Mesenteric fat pad (tissue), 1 donor: ENCODE measurements around the gene NPY1R. TPM values are rescaled to one million over a fixed set of nuclear protein-coding genes. Genes with fewer than 3 reads are reported as not detected.

Source experiments
- DNase-seq: peaks from one replicate; pipeline ENCODE4 v3.0.0-alpha.2; 2020; ENCODE audit warnings: low spot score
- long read RNA-seq: library from polyadenylated mRNA; unstranded; transcript quantifications from one replicate; pipeline ENCODE4 v2.0.0, GENCODE V29; 2020
- total RNA-seq: library from RNA; stranded (reverse); fragmentation: NEBNext Ultra II Directional; extraction: Animal tissue kit (Norgen Biotek cat#: 25700); gene quantifications from one replicate; pipeline ENCODE4 v1.2.1, GENCODE V29; 2021
- donor health status: DM: yes; HTN: yes; CAD: no.

NPY1R gene
- total RNA-seq: 17.2 TPM
- long read RNA-seq, partial matches to known transcripts: 3 of 19 reads
- long read RNA-seq, other reads (novel, unspliced or antisense): 13 of 19 reads

DNA sequence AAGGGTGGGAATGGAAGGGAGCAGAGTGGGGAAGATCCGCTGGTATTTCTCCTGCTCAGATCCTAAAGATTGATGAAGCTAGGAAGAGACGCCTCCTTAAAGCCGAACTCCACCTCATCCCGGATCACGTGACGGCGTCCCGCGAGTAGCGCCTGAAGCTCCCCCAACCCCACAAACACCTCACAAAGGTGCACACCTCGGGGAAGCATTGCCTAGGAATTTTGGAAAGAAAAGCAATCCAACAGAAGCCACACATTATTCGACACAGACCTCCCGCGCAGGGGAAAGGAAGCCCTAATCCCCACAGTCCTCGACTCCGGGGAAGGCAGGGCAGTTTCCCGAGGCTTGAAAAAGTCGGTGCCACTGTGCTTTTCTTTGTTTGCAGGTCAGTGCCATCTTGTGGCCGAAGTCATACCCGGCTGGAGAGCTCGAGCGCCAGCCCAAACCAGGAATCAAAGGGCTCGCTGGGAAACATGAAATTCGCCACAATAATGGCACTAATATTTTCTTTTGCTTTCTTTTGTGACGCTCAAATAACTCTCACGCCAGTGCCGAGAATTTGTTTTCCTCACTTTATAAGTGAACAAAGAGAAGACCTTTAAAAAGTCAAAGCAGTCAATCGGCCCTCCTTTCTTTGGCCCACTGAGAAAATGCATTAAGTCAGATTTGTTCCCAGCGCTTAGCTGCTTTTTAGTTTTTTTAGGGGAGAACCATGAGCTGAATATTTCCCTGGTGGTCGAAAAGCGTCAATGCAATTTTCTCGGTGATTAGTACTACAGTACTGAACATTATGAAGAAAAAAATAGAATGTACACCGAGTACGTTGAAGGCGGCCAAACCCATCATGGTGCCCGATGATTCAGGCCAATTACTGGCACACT lies at the start of gene NPY1R:
TSS of gene NPY1R (minus strand) at position 71 of the 881 bp plus-strand sequence. CDS start 6,042 bp downstream, outside the sequence.
- DNase-seq: no peak

DNA sequence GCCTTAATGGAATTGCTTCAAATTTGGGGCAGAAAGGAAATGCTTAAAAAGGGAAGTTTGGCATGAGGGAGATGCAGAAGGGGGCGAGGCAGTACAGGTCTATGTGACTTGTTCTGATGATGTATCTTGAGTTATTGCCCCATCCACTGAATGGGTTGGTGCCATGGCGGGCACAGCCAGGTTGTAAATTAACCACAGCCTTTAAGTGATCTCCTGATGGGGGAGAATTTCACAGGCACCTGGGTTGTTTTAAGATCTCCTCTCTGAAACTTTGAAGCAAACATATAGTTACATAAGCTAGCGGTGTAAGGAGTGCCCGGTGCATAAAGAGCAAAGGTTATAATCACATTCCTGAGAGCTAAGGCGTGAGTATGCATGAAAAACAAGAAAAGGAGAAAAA lies 48.3 kb upstream of the NPY1R start:
- no peak for DNase-seq

GRCh38 chr4:163378661-163379060 lies 46.3 kb upstream of the NPY1R start:
- DNase-seq: no peak

DNA sequence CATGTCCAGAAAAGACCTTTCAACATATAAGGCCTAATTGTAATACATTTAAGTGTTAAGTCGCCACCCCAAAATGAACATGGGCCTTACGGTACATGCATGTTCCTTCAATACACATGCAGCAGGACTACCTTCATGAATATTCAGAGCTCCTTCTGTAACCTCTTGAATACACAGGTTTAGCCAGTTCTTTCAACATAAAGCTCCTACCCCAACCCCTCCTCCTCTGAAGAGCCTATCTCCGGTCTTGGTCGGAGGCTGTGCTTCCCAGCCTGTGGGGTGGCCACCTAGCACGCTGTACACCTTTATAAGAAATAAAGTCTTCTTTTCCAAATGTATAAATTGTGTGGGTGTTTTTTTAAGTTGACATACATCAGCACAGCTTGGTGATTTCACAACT lies 39.6 kb upstream of the NPY1R start:
- no peak for DNase-seq

- DNase-seq: no peak
Measured at GRCh38 chr4:163367651-163368050, 35.3 kb upstream of the NPY1R start.

GRCh38 chr4:163356104-163356503 lies 23.7 kb upstream of the NPY1R start:
- DNase-seq: no peak

DNA sequence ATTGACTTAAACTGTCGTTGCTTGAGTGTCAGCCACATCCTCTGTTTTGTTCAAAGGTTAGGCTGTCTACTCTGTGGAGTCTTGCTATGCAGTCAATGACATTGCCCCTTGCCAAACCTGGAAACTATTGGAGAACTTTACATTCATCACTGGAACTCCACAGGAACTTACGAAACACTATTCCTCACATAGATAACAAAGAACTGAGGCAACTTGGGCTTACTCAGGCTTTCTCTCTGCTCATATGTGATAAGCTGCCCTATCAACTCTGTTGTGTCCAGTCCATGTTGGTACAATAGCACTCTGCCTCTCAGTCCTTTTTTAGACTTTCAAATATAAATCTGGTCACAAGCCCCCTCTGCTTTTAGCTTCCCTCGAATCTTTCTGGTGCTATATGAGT lies 20.7 kb upstream of the NPY1R start:
- no peak for DNase-seq

DNA sequence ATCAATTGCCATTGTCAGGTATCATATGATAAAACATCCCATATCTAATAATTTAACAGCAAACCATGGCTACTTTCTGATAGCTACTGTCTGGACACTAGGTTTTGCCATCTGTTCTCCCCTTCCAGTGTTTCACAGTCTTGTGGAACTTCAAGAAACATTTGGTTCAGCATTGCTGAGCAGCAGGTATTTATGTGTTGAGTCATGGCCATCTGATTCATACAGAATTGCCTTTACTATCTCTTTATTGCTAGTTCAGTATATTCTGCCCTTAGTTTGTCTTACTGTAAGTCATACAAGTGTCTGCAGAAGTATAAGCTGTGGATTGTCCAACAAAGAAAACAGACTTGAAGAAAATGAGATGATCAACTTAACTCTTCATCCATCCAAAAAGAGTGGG lies 18.3 kb upstream of the NPY1R start:
- no peak for DNase-seq

DNA sequence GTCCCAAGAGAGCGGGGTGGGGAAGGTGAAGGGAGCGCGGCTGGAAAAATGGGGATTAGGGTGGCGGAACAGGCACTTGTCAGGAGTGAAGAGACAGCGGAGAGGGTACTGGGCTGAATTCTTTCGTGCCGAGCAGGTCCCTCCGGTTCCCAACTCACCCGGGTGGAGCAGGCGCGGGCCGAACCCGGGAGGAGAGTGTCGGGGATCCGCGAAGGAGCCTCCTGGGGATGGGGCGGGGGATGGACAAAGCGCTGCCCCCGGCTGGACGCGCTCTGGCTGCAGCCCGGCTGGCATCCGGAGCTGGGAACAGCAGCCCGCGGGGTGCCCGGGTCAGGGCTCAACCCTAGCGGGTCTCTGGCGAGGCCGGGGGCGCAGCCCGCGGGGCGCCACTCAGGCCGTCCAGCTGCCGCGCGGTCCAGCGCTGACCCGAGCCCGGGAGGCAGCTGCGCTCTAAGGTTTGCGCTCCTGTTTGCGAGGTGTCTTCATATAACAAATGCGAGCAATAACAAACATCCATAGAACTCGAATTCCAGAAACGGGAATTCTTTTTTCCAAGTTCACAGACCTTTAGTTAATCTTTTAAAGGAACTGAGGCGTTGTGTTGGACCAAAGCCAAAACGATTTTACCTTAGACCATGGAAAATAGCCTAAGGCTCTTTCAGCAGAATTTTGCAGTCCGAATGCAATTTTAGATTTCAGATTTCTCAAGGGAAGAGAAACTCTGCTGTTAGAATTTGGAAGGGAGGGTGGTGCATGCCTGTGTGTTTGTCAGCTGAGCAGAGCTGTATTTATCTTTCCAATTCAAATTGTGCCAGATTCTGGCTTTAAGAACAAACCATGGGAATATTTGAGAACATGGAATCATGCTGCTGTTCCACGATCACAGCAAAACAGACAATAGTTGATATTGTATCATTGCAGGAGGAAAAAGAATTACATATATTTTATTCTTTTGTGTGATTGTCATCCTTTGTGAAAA lies 12.0 kb upstream of the NPY1R start:
- DNase-seq: no peak

DNA sequence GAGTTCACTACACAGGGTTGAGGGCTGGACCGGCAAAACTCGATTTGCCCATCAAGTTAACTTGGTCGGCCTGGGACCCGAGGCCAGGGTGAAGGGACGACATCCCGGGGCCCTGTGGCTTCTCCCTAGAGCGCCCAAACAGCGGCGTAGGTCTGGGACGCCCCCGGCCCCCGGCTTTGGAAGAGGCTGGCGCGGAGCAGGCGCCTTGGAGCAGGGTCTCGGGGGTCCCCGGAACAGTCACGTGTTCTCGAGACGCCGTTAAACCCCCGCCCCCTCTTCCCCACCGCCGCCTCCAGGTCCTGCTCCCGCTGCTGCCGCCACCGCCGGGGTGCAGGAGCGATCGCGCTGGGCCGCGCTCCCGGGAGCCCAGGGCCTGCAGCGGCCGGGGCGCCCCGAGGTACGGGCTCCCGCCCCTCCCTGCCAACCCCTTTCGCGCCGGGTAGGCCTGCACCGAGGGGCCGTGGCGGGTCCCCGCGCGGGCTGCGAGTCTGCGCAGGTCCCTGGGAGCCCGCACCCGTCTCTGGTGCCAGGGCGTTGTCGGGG lies 11.3 kb upstream of the NPY1R start, which contains the start of gene NPY5R:
TSS of gene NPY5R (plus strand) at position 289 of the 543 bp plus-strand sequence. CDS start 6,382 bp downstream, outside the sequence.
- DNase-seq: no peak

- no peak for DNase-seq
Measured at GRCh38 chr4:163335384-163335783, 3.0 kb upstream of the NPY1R start.

GRCh38 chr4:163331629-163332376 lies 593 bp downstream of the NPY1R start:
- no peak for DNase-seq

DNA sequence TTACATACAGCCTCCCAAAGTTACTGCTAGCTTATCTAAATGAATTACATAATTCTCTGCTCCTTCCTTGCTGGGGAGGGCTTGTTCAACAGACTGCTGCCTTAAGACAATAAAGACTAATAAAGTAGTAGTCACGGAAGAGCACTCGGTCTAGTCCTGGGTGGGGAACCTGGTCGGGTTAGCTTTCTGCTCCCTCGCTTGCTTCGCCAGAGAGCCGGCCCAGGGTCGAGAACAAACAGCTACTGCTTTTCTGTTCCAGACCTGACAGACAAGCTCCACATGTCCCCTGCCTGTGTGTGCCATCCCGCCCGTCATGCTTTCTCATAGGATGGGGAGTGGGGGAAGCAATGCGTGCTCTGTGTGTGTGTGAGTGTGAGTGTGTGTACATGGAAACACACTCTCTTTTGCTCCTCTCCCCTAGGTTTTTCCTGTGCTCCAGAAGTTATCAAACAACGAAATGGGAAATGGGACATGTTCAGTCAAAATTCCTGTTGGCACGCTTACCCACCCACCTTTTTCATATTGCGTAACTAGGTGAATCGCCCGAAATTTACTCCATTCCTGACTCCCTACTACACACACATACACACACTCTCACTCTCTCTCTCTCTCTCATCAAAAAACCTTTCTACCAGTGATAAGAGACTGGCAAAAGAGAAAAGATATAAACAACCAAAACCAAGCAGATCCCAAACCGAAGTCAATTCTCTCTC lies 1.3 kb downstream of the NPY1R start:
- no peak for DNase-seq

DNA sequence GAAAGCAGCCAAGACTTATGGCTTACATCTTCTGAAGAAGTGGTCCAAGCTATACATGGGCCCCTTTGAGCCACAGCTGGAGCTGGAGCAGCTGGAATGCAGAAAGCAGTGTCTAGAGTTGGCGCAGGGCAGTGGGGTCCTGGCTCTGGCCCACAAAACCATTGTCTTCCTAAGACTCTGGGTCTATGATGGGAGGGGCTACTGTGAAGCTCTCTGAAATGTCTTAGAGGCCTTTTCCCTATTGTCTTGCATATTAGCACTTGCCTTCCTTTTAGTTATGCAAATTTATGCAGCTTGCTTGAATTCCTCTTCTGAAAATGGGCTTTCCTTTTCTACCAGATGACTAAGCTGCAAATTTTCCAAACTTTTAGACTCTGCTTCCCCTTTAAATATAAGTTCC lies 15.3 kb downstream of the NPY1R start:
- DNase-seq: no peak

- DNase-seq: no peak
Measured at GRCh38 chr4:163309466-163309865, 22.9 kb downstream of the NPY1R start.

GRCh38 chr4:163303069-163303468 lies 29.3 kb downstream of the NPY1R start:
- DNase-seq: no peak

GRCh38 chr4:163300445-163300844 lies 32.0 kb downstream of the NPY1R start:
- DNase-seq: no peak

- no peak for DNase-seq
Measured at GRCh38 chr4:163295138-163295537, 37.3 kb downstream of the NPY1R start.

DNA sequence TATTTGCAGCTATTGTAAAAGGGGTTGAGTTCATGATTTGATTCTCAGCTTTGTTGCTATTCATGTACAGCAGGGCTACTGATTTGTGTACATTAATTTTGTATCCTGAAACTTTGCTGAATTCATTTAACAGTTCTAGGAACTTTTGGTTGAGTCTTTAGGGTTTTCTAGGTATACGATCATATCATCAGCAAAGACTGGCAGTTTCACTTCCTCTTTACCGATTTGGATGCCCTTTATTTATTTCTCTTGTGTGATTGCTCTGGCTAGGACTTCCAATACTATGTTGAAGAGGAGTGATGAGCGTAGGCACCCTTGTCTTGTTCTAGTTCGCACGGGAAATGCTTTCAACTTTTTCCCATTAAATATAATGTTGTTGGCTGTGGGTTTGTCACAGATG lies 48.1 kb downstream of the NPY1R start:
- no peak for DNase-seq
